Body of pancreas (tissue), 4 donors: ENCODE data around the gene PGA3.
"Not testable (repeated sequence)": the region's sequence is repeated elsewhere in the genome, so short reads cannot be mapped to it uniquely, and the experiment has no call there.

Experiments used
- CTCF ChIP-seq, 7 experiments: fragments of 450-650 bp in 4 of 7; fragments of 200-600 bp in 3 of 7; sonication (generic) in 3 of 7; IDR thresholded peaks; one replicate each; pipeline ENCODE4 v1.5.1; 2016 to 2019; ENCODE audit warnings: antibody characterized with exemption in 7 of 7
- POLR2A ChIP-seq, 3 donors: fragments of 450-650 bp; IDR thresholded peaks; one replicate each; pipeline ENCODE4 v1.6.1; 2016; ENCODE audit warnings: antibody characterized with exemption in 3 of 3, mild to moderate bottlenecking in 2 of 3

- TF ChIP-seq CTCF, POLR2A (IDR thresholded peaks at IDR 0.05): not testable (repeated sequence)
These were observed 8.1 kb downstream of the PGA3 start for GRCh38 chr11:61211327-61211952.
